K562 (cell line): ENCODE data around the gene ACAD10. TPM values are rescaled to one million over a fixed set of nuclear protein-coding genes. Genes with fewer than 3 reads are reported as not detected.

Source experiments
- ATAC-seq: fragments of 200-7000 bp; cut with Tn5 transposase; 3 replicates; pipeline ENCODE4 v1.9.1; 2020; ENCODE audit warnings: moderate library complexity
- BruUV-seq: library from RNA; stranded (reverse); fragments of 400-500 nt; replicated peaks from 2 replicates; lab custom pipeline; 2021; lab: Mats Ljungman, UMichigan
- CTCF ChIA-PET: fragments of 300-600 bp; formaldehyde crosslinking; extraction: SDS; loops from one replicate; lab custom pipeline; 2021; ENCODE audit warnings: low intra/inter-chr PET ratio; lab: Yijun Ruan, JAX
- POLR2A ChIA-PET: fragments of 300-600, 350-650 bp; sonication (Branson Sonifier 250); formaldehyde crosslinking; extraction: SDS; loops from one replicate; lab custom pipeline; 2021; ENCODE audit warnings: antibody characterized with exemption, inconsistent platforms; lab: Yijun Ruan, JAX
- DNase-seq, 4 experiments: peaks; one replicate each; pipeline versions ENCODE4 v3.0.0 to v3.0.0-alpha.2; 2011 to 2018; ENCODE audit warnings: low spot score in 3 of 4, mixed read lengths in 3 of 4; ENCODE audit errors: extremely low read depth in 1 of 4
- FAIRE-seq: peaks from 2 replicates; lab custom pipeline; 2011; peaks lifted over from hg19 to GRCh38; lab: Jason Lieb, UNC
- H2AFZ ChIP-seq: 2 replicates; pipeline ENCODE4 v1.6.0; 2011; ENCODE audit warnings: low read depth, low read length, control low read depth, inconsistent platforms
- H3K27ac ChIP-seq: fragments of 200-600 bp; 3 replicates; pipeline ENCODE4 v1.8.0; 2011; ENCODE audit warnings: low read depth, mild to moderate bottlenecking, control low read depth, inconsistent platforms, low read length, moderate library complexity, mixed read lengths; ENCODE audit errors: extremely low read depth
- H3K27me3 ChIP-seq, 2 experiments: fragments of 300-600 bp in 1 of 2; 2 replicates in 1 of 2; 3 replicates in 1 of 2; pipeline versions ENCODE4 v1.6.0 to v1.8.0; 2011; ENCODE audit warnings: inconsistent platforms in 2 of 2, low read length in 2 of 2, mild to moderate bottlenecking in 1 of 2, mixed read lengths in 1 of 2, moderate library complexity in 1 of 2; ENCODE audit not compliant: control insufficient read depth in 2 of 2, insufficient read depth in 2 of 2
- H3K36me3 ChIP-seq: fragments of 300-600 bp; 3 replicates; pipeline ENCODE4 v1.8.0; 2011; ENCODE audit warnings: mild to moderate bottlenecking, low read length, inconsistent platforms; ENCODE audit not compliant: control insufficient read depth, insufficient read depth
- H3K4me1 ChIP-seq, 2 experiments: fragments of 200-600 bp in 1 of 2; replicated peaks in 1 of 2; 2 replicates in 1 of 2; 3 replicates in 1 of 2; pipeline versions ENCODE4 v1.5.1 to v1.8.0; 2011; ENCODE audit warnings: inconsistent platforms in 2 of 2, low read length in 2 of 2, mild to moderate bottlenecking in 1 of 2, mixed read lengths in 1 of 2, moderate library complexity in 1 of 2; ENCODE audit not compliant: control insufficient read depth in 2 of 2, insufficient read depth in 2 of 2
- H3K4me2 ChIP-seq: 2 replicates; pipeline ENCODE4 v1.6.1; 2011; ENCODE audit warnings: low read length, control low read depth, inconsistent platforms, mixed read lengths; ENCODE audit not compliant: insufficient read depth
- H3K4me3 ChIP-seq: fragments of 200-600 bp; sonication (generic), shearing (Covaris generic); 2 replicates; pipeline ENCODE4 v1.5.1; 2016; ENCODE audit warnings: control low read depth, inconsistent platforms
- H3K79me2 ChIP-seq: fragments of 200-600 bp; 3 replicates; pipeline ENCODE4 v1.8.0; 2011; ENCODE audit warnings: low read length, inconsistent platforms; ENCODE audit not compliant: control insufficient read depth, insufficient read depth
- H3K9ac ChIP-seq, 2 experiments: 2 replicates each; pipeline versions ENCODE4 v1.6.0 to v1.6.1; 2011; ENCODE audit warnings: low read depth in 2 of 2, low read length in 2 of 2, control low read depth in 1 of 2, inconsistent platforms in 1 of 2, mild to moderate bottlenecking in 1 of 2, mixed read lengths in 1 of 2; ENCODE audit not compliant: insufficient read depth in 1 of 2
- H3K9me1 ChIP-seq: one replicate; pipeline ENCODE4 v1.6.0; 2011; ENCODE audit warnings: inconsistent platforms, mild to moderate bottlenecking, low read length, moderate library complexity; ENCODE audit not compliant: control insufficient read depth, insufficient read depth
- H3K9me3 ChIP-seq: replicated peaks from 2 replicates; pipeline ENCODE4 v1.5.1; 2011; ENCODE audit warnings: low read depth, low read length, inconsistent platforms; ENCODE audit not compliant: control insufficient read depth, insufficient read depth
- H4K20me1 ChIP-seq: replicated peaks from 2 replicates; pipeline ENCODE4 v1.6.1; 2011; ENCODE audit warnings: low read length, inconsistent platforms, mixed read lengths; ENCODE audit not compliant: control insufficient read depth, insufficient read depth
- ZNF583 ChIP-seq: fragments of 250-450 bp; sonication (Bioruptor Pico); IDR thresholded peaks from 2 replicates; pipeline ENCODE4 v1.4.0; 2020
- ZNF76 ChIP-seq: fragments of 250-450 bp; sonication (Bioruptor Pico); IDR thresholded peaks from 2 replicates; pipeline ENCODE4 v1.4.0; 2020; ENCODE audit warnings: mild to moderate bottlenecking, moderate library complexity, borderline replicate concordance
- WGBS: fragments of 100-300 bp; shearing (Covaris generic); methylation state at CpG from one replicate; pipeline ENCODE4 v1.1.6; 2016; ENCODE audit warnings: low coverage, mixed read lengths; ENCODE audit not compliant: insufficient coverage; ENCODE audit errors: missing lambda C conversion rate; 5-methylcytosine and 5-hydroxymethylcytosine counted together
- in situ Hi-C: fragments of 300-500 bp; cut with MboI; formaldehyde crosslinking; loops from 4 replicates; pipeline ENCODE4 v1.15.0; 2018; ENCODE audit warnings: inconsistent platforms, mixed read lengths
- intact Hi-C: fragments of 100-400 bp; cut with micrococcal nuclease; formaldehyde crosslinking; loops from 2 replicates; pipeline ENCODE4 v1.14.2; 2022
- polyA plus RNA-seq, 8 experiments: library from polyadenylated mRNA; depleted of rRNA in 4 of 8; stranded (reverse) in 5 of 8; unstranded in 3 of 8; fragments of >200 nt; fragmentation: Nextera tagmentation in 2 of 8; fragmentation: Illumina TruSeq in 1 of 8; extraction: Ambion mirVana in 2 of 8; extraction: Trizol in 1 of 8; gene quantifications; 2 replicates each; pipeline versions ENCODE4 v1.2.1 to v1.2.3, GENCODE V29; 2011 to 2014; ENCODE audit warnings: inconsistent platforms in 1 of 8, missing spikeins in 1 of 8
- total RNA-seq, 7 experiments: library from RNA; depleted of rRNA in 6 of 7; stranded (reverse); fragments of >200 nt in 6 of 7; fragmentation: Illumina TruSeq in 2 of 7; extraction: Trizol in 2 of 7; gene quantifications; 2 replicates each; pipeline versions ENCODE4 v1.2.1 to v1.2.3, GENCODE V29; 2011 to 2021; ENCODE audit warnings: low replicate concordance in 1 of 7
- TF ChIP-seq, protein P1 (sequence below): fragments of 200-400 bp; formaldehyde crosslinking; IDR thresholded peaks from 2 replicates; pipeline ENCODE4 v1.6.1; 2017; ENCODE audit warnings: mild to moderate bottlenecking, low read depth, low read length, moderate library complexity
- TF ChIP-seq, protein P2 (sequence below): sonication (generic); IDR thresholded peaks from 2 replicates; pipeline ENCODE4 v1.6.1; 2016

The ACAD10 gene
- total and polyA plus RNA-seq, 9 of the 15 experiments (the other 6 are each of a cell fraction or from before 2014, with no cell fraction given), result 2.3 to 19.2 (median 12.0) TPM

DNA sequence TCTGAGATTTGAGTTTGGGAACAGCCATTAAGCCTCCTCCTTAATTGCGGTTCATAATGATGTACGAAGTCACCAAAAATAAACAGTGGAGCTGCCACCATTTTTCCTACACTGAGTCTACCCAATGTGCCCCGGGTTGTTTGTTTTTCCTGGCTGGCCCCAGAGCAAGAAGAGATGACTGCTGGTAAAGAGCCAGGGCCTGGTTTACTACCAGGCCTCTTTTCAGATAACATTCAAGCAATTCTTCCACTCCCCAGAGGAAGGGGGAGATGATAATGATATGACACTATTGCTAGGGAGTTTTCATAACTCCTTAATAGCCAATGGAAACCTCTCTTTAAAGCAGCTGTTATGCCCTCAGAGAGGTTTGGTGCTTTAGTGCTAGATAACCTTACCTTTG, 42.4 kb upstream of the ACAD10 start:
- no peak for TF ChIP-seq ZNF76 (CRISPR knock-in tag)
- TF ChIP-seq, protein P1, sequence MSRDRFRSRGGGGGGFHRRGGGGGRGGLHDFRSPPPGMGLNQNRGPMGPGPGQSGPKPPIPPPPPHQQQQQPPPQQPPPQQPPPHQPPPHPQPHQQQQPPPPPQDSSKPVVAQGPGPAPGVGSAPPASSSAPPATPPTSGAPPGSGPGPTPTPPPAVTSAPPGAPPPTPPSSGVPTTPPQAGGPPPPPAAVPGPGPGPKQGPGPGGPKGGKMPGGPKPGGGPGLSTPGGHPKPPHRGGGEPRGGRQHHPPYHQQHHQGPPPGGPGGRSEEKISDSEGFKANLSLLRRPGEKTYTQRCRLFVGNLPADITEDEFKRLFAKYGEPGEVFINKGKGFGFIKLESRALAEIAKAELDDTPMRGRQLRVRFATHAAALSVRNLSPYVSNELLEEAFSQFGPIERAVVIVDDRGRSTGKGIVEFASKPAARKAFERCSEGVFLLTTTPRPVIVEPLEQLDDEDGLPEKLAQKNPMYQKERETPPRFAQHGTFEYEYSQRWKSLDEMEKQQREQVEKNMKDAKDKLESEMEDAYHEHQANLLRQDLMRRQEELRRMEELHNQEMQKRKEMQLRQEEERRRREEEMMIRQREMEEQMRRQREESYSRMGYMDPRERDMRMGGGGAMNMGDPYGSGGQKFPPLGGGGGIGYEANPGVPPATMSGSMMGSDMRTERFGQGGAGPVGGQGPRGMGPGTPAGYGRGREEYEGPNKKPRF, result no peak
- TF ChIP-seq ZNF583, result no peak
- TF ChIP-seq, protein P2, sequence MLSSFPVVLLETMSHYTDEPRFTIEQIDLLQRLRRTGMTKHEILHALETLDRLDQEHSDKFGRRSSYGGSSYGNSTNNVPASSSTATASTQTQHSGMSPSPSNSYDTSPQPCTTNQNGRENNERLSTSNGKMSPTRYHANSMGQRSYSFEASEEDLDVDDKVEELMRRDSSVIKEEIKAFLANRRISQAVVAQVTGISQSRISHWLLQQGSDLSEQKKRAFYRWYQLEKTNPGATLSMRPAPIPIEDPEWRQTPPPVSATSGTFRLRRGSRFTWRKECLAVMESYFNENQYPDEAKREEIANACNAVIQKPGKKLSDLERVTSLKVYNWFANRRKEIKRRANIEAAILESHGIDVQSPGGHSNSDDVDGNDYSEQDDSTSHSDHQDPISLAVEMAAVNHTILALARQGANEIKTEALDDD, result 0 out of 2 replicates have a peak, but pooled peaks have one; percentile 44
- Histone ChIP-seq H3K4me3 (no peak overlapping the region), H3K79me2 (no peaks in the 10 kb centered on the region), H2AFZ (no peak overlapping the region), H3K36me3 (peaks cover 57% of the 10 kb centered on the region), H3K9ac (no peak overlapping the region), H3K4me2 (no peak overlapping the region), H3K4me1 (peaks cover 5% of the 10 kb centered on the region in 2 experiments; a peak in 3 of 5 replicates), H3K9me1 (no peaks in the 10 kb centered on the region), H4K20me1 (no peaks in the 10 kb centered on the region), H3K9me3 (no peaks in the 10 kb centered on the region), H3K27ac (peak overlapping the region; percentile 29; the same call in 1 of the 3 replicates), H3K27me3 (no peaks in the 10 kb centered on the region)
- ChIA-PET CTCF (no interaction called here), POLR2A (interaction anchor here (0.5 to 1.4 kb wide), 5 partner anchors 9 to 254 kb away, joined by 3 to 6 read pairs (median 4); no protein-coding TSS in a partner anchor)
- ATAC-seq (no peak; the same call in 1 of the 3 replicates), FAIRE-seq (no peak), DNase-seq (no peak)
- intact Hi-C loops, result no loop called here
- in situ Hi-C loops, result no loop called here
- 71% methylated on average over 3 of the region's 3 CpGs for WGBS
- BruUV-seq, result no TSS peak
